Lower leg skin (tissue), 4 donors: ENCODE results near the gene ZIC4. TPM values are rescaled to one million over a fixed set of nuclear protein-coding genes. Genes with fewer than 3 reads are reported as not detected.

Experiments used
- DNase-seq, 2 donors: peaks; one replicate each; pipeline ENCODE4 v3.0.0-alpha.2; 2019; ENCODE audit warnings: low spot score in 2 of 2
- H3K4me3 ChIP-seq: fragments of 200-600 bp; sonication (generic); 2 replicates; pipeline ENCODE4 v1.5.1; 2017; ENCODE audit warnings: mild to moderate bottlenecking, low read depth; ENCODE audit not compliant: poor library complexity, severe bottlenecking
- POLR2A ChIP-seq, 2 donors: fragments of 450-650 bp; IDR thresholded peaks; one replicate each; pipeline ENCODE4 v1.6.1; 2016 to 2017; ENCODE audit warnings: antibody characterized with exemption in 2 of 2, mild to moderate bottlenecking in 1 of 2, moderate library complexity in 1 of 2
- WGBS, 2 donors: methylation state at CpG; one replicate each; pipeline ENCODE4 v1.1.5; 2018; 5-methylcytosine and 5-hydroxymethylcytosine counted together
- intact Hi-C: fragments of 100-400 bp; cut with DNase I; formaldehyde crosslinking; loops from one replicate; pipeline ENCODE4 v1.15.0; 2023; ENCODE audit warnings: low total_unique reads
- total RNA-seq, 4 donors: library from RNA; depleted of rRNA; stranded (reverse); fragments of >200 nt; gene quantifications; one replicate each; pipeline ENCODE4 v1.1.0, GENCODE V29; 2016
- TF ChIP-seq, protein P1 (sequence below), 3 donors: fragments of 450-650 bp; IDR thresholded peaks; one replicate each; pipeline ENCODE4 v1.5.1; 2016; ENCODE audit warnings: antibody characterized with exemption in 3 of 3, mild to moderate bottlenecking in 3 of 3, moderate library complexity in 2 of 3

The ZIC4 gene
- total RNA-seq, 4 donors from 2014 or later, result 0.10 TPM; not detected in 2

DNA sequence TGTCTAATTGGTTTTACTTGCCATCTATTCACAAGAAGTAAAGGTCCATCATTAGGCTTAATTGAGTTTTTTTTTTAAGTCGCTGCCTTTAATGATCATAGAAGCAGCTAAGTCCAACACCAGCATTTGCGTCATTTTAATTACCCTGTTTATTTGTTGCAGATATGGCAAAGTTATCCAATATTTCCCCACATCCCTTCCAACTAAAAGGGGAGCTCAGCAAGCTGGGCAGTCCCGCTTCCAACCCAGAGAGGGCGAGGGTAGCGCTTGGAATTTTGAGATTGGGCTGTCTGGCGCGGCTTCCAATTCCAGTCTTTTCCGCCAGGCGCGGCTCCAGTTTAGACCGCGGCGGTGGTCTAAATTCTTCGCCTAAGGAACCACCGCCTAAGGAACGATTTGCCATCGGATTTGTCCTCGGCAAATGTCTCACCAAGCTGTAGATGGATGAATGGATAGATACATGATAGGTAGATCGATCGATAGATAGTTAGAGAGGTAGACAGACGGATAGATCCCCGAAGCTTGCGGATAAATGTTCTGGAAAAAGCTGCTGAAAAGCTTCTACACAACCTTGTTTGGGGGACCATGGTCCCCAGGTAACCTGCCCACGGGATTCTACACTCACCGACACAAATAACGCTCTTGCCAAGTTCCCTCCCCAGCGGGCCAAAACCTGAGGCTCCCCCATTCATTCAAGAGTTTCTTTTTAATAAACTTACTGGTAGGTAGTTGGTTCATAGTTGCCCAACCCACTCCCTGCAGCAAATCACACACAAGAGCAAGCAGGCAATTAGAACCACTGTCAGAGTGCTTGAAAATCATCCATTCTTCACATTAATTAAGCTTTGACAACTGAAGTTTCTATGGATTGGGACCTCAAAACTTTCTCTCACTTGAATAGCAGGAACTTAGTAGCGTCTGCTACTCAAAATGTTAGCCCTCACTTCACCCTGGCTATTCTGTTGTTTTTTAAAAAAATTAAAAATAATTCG is 49.1 kb downstream of the ZIC4 start:
- 16 to 18% methylated on average over 29 of the region's 29 CpGs for WGBS, 2 donors
- intact Hi-C loops, result no loop called here
- TF ChIP-seq, protein P1, sequence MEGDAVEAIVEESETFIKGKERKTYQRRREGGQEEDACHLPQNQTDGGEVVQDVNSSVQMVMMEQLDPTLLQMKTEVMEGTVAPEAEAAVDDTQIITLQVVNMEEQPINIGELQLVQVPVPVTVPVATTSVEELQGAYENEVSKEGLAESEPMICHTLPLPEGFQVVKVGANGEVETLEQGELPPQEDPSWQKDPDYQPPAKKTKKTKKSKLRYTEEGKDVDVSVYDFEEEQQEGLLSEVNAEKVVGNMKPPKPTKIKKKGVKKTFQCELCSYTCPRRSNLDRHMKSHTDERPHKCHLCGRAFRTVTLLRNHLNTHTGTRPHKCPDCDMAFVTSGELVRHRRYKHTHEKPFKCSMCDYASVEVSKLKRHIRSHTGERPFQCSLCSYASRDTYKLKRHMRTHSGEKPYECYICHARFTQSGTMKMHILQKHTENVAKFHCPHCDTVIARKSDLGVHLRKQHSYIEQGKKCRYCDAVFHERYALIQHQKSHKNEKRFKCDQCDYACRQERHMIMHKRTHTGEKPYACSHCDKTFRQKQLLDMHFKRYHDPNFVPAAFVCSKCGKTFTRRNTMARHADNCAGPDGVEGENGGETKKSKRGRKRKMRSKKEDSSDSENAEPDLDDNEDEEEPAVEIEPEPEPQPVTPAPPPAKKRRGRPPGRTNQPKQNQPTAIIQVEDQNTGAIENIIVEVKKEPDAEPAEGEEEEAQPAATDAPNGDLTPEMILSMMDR (IDR thresholded peaks at IDR 0.05), result no peak
- no peak for TF ChIP-seq POLR2A (IDR thresholded peaks at IDR 0.05)
- no peak overlapping the region for H3K4me3 ChIP-seq
- no peak for DNase-seq

DNA sequence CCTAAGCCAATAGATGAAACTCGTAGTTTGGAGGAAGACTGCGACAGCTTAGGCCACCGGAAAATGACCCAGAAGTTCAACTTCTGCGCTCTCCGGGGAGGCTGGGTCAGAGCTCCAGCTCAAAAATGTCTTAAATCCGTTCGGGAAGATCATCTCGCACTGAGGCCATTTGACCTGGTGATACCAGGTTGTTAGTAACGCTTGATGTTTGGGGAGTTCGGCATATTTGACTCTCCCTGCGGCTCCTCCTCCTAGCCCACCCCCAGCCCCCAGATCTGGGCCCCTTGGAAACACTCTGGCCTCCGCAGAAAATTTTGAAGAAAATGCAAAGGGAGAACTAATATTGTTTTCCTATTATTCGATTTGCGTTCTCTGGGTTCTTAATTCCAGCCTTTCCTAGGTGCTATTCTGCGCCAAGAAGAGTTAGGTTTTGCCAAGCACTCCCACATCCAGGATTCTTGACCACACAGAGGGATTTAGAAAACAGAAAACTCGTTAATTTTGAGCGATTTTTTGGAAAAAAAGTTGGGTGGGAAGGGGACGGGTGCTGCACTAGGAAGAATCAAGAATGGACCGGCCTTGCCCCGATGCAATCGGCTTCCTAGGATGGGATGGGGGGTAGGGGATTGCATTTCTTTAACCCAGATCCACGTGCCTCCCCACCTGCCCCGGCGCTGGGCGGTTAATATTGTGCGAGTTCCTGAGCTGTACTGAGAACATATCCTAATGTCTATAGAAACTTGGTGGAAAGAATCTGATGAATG is 50.0 kb downstream of the ZIC4 start:
- no peak overlapping the region for H3K4me3 ChIP-seq
- intact Hi-C loops, result no loop called here
- DNase-seq, result no peak
- TF ChIP-seq POLR2A (IDR thresholded peaks at IDR 0.05), result no peak
- TF ChIP-seq, protein P1 (IDR thresholded peaks at IDR 0.05), result no peak
- 7 to 10% methylated on average over 26 of the region's 26 CpGs for WGBS, 2 donors

DNA sequence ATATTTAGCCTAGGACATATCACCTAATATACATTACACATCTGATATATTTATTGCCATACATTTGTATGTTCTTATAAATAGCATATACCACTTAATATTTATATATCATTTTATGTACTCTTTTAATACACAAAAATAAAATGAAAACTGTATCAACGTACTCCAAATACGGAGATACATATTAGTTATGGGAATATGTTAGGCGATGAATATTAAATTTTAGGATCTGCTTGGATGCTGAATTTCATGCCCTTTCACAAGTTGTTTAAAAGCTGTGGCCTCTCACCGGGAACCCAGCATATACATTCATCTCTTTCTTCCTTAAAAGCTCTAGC is 50.6 kb downstream of the ZIC4 start:
- WGBS, 2 donors, result 17 to 19% methylated on average over 4 of the region's 4 CpGs
- intact Hi-C loops, result no loop called here
- H3K4me3 ChIP-seq, result no peak overlapping the region
- no peak for TF ChIP-seq POLR2A (IDR thresholded peaks at IDR 0.05)
- TF ChIP-seq, protein P1 (IDR thresholded peaks at IDR 0.05), result no peak
- no peak for DNase-seq

DNA sequence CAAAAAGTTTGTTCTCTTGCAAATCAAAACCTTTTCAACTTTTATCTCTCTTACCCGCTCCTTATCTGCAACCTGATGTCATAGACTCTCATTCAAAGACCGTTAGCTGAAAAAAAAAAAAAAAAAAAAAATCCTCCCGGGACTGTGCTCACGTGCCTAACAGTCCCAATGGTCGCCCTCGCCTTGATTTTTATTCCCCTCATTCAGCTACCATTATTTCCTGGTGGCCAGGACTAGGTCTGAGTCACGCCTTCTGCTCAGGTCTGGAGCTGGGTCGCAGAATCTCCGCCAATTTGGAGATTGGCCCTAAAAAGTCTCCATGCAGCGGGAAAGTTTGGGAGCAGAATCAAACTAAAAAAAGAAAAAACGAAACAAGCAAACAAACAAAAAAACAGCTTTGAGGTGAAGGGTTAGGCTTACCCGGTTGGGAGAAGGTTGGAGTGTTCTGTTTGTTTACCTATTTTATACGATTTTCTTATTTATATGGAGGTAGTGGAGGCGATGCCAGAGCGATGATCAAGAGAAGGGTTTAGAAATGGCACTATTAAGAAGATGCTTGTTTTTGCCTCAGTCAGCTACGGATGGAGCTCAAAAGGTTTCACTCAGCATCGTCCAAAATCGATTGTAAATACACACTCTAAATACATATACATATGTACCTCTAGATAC is 51.1 kb downstream of the ZIC4 start:
- DNase-seq, result no peak
- H3K4me3 ChIP-seq, result no peak overlapping the region
- 10 to 11% methylated on average over 18 of the region's 18 CpGs for WGBS, 2 donors
- intact Hi-C loops, result no loop called here
- TF ChIP-seq, protein P1 (IDR thresholded peaks at IDR 0.05), result no peak
- TF ChIP-seq POLR2A (IDR thresholded peaks at IDR 0.05), result no peak

DNA sequence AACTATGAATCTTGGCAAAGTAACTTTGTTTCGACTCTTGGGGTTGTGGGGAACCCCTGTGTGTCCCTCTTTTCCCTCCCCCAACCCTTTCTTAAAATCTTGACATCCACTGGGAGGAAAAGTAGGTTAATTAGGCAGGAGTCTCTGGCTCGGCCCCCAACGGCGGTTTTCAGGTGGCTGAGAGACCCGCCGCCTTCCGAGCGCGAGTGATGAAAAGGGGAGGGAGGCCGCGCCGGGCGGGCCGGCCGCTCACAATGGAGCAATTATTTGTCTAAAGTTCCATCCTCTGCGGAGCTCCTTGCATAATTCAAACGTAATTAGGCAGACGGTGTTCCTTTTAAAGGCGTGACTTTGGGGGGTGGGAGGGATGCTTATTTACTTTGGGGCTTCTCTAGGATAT is 51.7 kb downstream of the ZIC4 start:
- intact Hi-C loops, result no loop called here
- TF ChIP-seq POLR2A (IDR thresholded peaks at IDR 0.05), result no peak
- TF ChIP-seq, protein P1 (IDR thresholded peaks at IDR 0.05), result no peak
- 8 to 19% methylated on average over 19 of the region's 19 CpGs for WGBS, 2 donors
- no peak overlapping the region for H3K4me3 ChIP-seq
- no peak for DNase-seq
